ENCODE data around the gene AGRN.

DNA sequence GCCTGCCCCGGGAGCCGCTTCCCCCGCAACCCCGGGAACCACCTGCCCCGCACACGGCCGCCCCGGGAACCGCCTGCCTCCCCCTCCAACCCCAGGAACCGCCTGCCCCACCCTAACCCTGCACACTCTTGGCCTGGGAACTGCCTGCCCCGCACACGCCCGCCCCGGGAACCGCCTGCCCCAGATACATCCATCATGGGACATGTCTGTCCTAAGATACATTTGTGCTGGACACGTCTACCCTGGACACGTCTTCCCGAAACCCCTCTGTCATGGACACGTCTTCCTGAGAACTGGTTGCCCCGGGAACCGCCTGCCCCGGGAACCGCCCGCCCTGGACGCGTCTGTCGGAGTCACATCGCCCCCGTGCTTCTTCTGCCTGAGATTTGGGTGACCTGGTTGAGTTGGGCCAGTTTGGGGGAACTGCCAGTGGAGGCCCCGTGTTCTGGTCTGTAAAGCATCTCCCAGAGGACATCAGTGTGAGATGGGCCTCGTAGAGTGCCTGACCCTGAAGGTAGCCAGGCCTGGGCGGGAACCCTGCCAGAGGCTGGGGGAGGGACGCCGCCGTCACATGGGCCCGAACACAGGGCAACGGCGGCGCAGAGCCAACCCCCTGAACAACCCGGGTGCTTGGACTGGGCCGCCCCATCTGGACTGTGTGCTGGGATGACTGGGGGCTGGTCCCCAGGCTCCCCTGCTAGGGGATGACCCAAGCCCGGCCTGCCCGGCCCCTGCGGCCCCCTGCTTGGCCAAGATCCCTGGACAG, 41.7 kb upstream of the AGRN start:
- TF ChIP-seq CTCF (conservative IDR thresholded peaks at IDR 0.05) (no peak), ZFX (IDR thresholded peaks at IDR 0.05) (no peak)
